ENCODE measurements around the gene BHLHA9. TPM values are rescaled to one million over a fixed set of nuclear protein-coding genes. Genes with fewer than 3 reads are reported as not detected.

The BHLHA9 gene
- total and polyA plus RNA-seq, 2 donors (not counting 3 experiments of a cell fraction or from before 2014, with no cell fraction given), result not detected

DNA sequence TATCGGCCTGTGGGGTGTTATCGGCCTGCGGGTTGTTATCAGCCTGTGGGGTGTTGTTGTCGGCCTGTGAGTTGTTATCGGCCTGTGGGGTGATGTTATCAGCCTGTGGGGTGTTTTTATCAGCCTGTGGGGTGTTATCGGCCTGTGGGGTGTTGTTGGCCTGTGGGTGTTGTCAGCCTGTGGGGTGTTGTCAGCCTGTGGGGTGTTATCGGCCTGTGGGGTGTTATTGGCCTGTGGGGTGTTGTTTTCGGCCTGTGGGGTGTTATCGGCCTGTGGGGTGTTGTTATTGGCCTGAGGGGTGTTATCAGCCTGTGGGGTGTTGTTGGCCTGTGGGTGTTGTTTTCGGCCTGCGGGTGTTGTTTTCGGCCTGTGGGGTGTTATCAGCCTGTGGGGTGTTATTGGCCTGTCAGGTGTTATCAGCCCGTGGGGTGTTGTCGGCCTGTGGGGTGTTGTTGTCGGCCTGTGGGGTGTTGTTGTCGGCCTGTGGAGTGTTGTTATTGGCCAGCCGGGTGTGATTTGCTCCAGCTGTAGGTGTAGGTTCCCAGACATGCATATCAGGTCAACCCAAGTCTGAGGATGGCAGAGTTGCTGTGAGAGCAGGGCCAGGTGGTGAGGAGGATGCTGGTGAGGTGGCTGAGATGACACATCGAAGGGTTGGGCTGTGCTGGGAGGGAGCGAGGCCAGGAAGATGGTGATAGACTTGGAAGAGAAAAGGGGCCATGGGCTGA is 16.3 kb downstream of the BHLHA9 start:
- H3K9me1 ChIP-seq (replicated peaks; ENCODE audit: control insufficient read depth, extremely low read depth, insufficient read depth, low read length), result no peaks in the 10 kb centered on the region
- dilution Hi-C loops (cut with MboI; ENCODE audit: extremely low pct_ligation_motif_present, low sequenced_read_pairs), result no loop called here
- no peak overlapping the region for H3K4me2 ChIP-seq (ENCODE audit: insufficient read depth, low read length)
- CTCF ChIA-PET, result no interaction called here
- no peak for TF ChIP-seq GATA2 (IDR thresholded peaks at IDR 0.05; ENCODE audit: insufficient read depth, insufficient read length, low read depth, low read length)
- TF ChIP-seq FOS (IDR thresholded peaks at IDR 0.05; ENCODE audit: borderline replicate concordance, insufficient read depth, low read length), result no peak
- TF ChIP-seq JUN (IDR thresholded peaks at IDR 0.05; ENCODE audit: borderline replicate concordance, insufficient read depth, insufficient read length, low read depth), result no peak
- no peak for TF ChIP-seq MYC (IDR thresholded peaks at IDR 0.05; ENCODE audit: low read depth, low read length)
- no peaks in the 10 kb centered on the region for H3K36me3 ChIP-seq (ENCODE audit: control insufficient read depth in 2 of 2, extremely low read depth in 1 of 2, insufficient read depth in 2 of 2, low read length in 2 of 2)
- no peak overlapping the region for H2AFZ ChIP-seq (ENCODE audit: low read depth, low read length)
- no peaks in the 10 kb centered on the region for H3K27me3 ChIP-seq (ENCODE audit: control insufficient read depth in 2 of 2, insufficient read depth in 2 of 2, low read length in 2 of 2)
- POLR2A ChIA-PET, result no interaction called here
- H4K20me1 ChIP-seq (replicated peaks; ENCODE audit: control insufficient read depth, extremely low read depth, insufficient read depth, low read length), result no peaks in the 10 kb centered on the region
- BruUV-seq (replicated peaks), result no TSS peak
- no peaks in the 10 kb centered on the region for H3K4me1 ChIP-seq (ENCODE audit: control insufficient read depth, extremely low read depth, insufficient read depth, low read length)
- no peak for DNase-seq (ENCODE audit: low read depth, low spot score)
- no peak for FAIRE-seq
- no peaks in the 10 kb centered on the region for H3K9me3 ChIP-seq (replicated peaks; ENCODE audit: control insufficient read depth, insufficient read depth, low read length)
- intact Hi-C loops (cut with micrococcal nuclease), result no loop called here
- H3K79me2 ChIP-seq (ENCODE audit: control insufficient read depth, insufficient read depth, low read length), result no peaks in the 10 kb centered on the region
- H3K9ac ChIP-seq (replicated peaks; ENCODE audit: extremely low read depth, insufficient read depth, low read length), result no peak overlapping the region
- no peak overlapping the region for H3K27ac ChIP-seq (ENCODE audit: insufficient read depth, low read depth, low read length)
- no peak overlapping the region for H3K4me3 ChIP-seq (replicated peaks in 1 of 3; ENCODE audit: insufficient read depth in 1 of 3, low read depth in 1 of 3, low read length in 3 of 3)

DNA sequence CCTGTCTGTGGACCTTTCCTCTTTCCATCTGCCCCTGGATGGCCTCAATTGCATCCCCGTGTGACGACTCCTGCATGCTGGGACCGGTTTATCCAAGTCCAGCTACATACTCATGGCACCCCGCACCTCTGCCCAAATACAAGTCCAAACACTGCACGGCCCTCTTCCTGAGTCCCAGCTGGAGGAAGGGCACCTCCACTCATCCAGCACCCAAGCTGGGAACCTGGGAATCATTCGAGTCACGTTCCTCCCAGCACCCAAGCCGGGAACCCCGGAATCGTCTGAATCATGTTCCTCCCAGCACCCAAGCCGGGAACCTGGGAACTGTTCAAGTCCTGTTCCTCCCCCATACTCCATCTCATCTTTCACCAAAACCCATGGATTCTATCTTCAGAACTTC is 19.5 kb downstream of the BHLHA9 start:
- intact Hi-C loops (cut with micrococcal nuclease), result no loop called here
- Histone ChIP-seq H4K20me1 (replicated peaks; ENCODE audit: control insufficient read depth, extremely low read depth, insufficient read depth, low read length) (no peaks in the 10 kb centered on the region), H3K27me3 (ENCODE audit: control insufficient read depth in 2 of 2, insufficient read depth in 2 of 2, low read length in 2 of 2) (no peaks in the 10 kb centered on the region), H3K4me1 (ENCODE audit: control insufficient read depth, extremely low read depth, insufficient read depth, low read length) (no peaks in the 10 kb centered on the region), H2AFZ (ENCODE audit: low read depth, low read length) (no peak overlapping the region), H3K9me3 (replicated peaks; ENCODE audit: control insufficient read depth, insufficient read depth, low read length) (no peaks in the 10 kb centered on the region), H3K4me3 (replicated peaks in 1 of 3; ENCODE audit: insufficient read depth in 1 of 3, low read depth in 1 of 3, low read length in 3 of 3) (no peak overlapping the region), H3K27ac (ENCODE audit: insufficient read depth, low read depth, low read length) (no peak overlapping the region), H3K9me1 (replicated peaks; ENCODE audit: control insufficient read depth, extremely low read depth, insufficient read depth, low read length) (no peaks in the 10 kb centered on the region), H3K9ac (replicated peaks; ENCODE audit: extremely low read depth, insufficient read depth, low read length) (no peak overlapping the region), H3K4me2 (ENCODE audit: insufficient read depth, low read length) (no peak overlapping the region), H3K79me2 (ENCODE audit: control insufficient read depth, insufficient read depth, low read length) (no peaks in the 10 kb centered on the region), H3K36me3 (ENCODE audit: control insufficient read depth in 2 of 2, extremely low read depth in 1 of 2, insufficient read depth in 2 of 2, low read length in 2 of 2) (no peaks in the 10 kb centered on the region)
- CTCF ChIA-PET, result no interaction called here
- no peak for DNase-seq (ENCODE audit: low read depth, low spot score)
- no peak for FAIRE-seq
- TF ChIP-seq FOS (IDR thresholded peaks at IDR 0.05; ENCODE audit: borderline replicate concordance, insufficient read depth, low read length) (no peak), JUN (IDR thresholded peaks at IDR 0.05; ENCODE audit: borderline replicate concordance, insufficient read depth, insufficient read length, low read depth) (no peak), GATA2 (IDR thresholded peaks at IDR 0.05; ENCODE audit: insufficient read depth, insufficient read length, low read depth, low read length) (no peak), POLR2AphosphoS5 (IDR thresholded peaks at IDR 0.05; ENCODE audit: insufficient read depth, low read depth, low read length) (no peak), EZH2 (IDR thresholded peaks at IDR 0.05; ENCODE audit: borderline replicate concordance, low read depth, low read length, severe bottlenecking) (no peak), MYC (IDR thresholded peaks at IDR 0.05; ENCODE audit: low read depth, low read length) (no peak), POLR2A (IDR thresholded peaks at IDR 0.05; ENCODE audit: low read depth, low read length) (no peak)
- TF ChIP-seq, protein P1, sequence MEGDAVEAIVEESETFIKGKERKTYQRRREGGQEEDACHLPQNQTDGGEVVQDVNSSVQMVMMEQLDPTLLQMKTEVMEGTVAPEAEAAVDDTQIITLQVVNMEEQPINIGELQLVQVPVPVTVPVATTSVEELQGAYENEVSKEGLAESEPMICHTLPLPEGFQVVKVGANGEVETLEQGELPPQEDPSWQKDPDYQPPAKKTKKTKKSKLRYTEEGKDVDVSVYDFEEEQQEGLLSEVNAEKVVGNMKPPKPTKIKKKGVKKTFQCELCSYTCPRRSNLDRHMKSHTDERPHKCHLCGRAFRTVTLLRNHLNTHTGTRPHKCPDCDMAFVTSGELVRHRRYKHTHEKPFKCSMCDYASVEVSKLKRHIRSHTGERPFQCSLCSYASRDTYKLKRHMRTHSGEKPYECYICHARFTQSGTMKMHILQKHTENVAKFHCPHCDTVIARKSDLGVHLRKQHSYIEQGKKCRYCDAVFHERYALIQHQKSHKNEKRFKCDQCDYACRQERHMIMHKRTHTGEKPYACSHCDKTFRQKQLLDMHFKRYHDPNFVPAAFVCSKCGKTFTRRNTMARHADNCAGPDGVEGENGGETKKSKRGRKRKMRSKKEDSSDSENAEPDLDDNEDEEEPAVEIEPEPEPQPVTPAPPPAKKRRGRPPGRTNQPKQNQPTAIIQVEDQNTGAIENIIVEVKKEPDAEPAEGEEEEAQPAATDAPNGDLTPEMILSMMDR (IDR thresholded peaks at IDR 0.05; ENCODE audit: extremely low read depth in 1 of 2, insufficient read depth in 1 of 2, low read depth in 1 of 2, low read length in 2 of 2), result no peak
- TF ChIP-seq, protein P2, sequence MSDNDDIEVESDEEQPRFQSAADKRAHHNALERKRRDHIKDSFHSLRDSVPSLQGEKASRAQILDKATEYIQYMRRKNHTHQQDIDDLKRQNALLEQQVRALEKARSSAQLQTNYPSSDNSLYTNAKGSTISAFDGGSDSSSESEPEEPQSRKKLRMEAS (IDR thresholded peaks at IDR 0.05; ENCODE audit: insufficient read depth, insufficient read length), result no peak
- POLR2A ChIA-PET, result no interaction called here
- dilution Hi-C loops (cut with MboI; ENCODE audit: extremely low pct_ligation_motif_present, low sequenced_read_pairs), result no loop called here
- no TSS peak for BruUV-seq (replicated peaks)

Measured in endothelial cell of umbilical vein (primary cell).